Measurements from ENCODE around the gene SORCS3. TPM values are rescaled to one million over a fixed set of nuclear protein-coding genes. Genes with fewer than 3 reads are reported as not detected.

SORCS3 gene
- total and polyA plus RNA-seq, 9 of the 15 experiments (the other 6 are each of a cell fraction or from before 2014, with no cell fraction given): not detected

DNA sequence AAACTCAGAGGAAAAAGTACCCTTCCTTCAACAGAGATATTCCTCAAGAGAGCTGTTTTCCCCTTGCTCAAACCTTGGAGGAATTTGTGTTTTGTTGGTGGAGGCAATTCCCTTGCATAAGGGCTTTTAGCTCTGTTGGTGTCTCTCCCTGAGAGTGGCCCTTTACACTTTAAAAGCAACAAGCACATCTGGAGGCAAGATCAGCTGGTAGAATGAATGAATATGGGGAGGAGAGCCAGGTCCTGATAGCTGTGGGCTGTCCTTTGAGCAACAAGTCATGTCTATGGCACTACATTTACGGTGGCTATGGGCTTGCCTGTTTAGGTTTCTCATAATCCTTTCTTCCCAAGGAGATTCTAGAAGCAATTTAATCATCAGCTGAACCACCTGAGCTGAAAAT lies 384.0 kb downstream of the SORCS3 start:
- 0% methylated on average over 1 of the region's 1 CpG for WGBS (ENCODE audit: insufficient coverage, low coverage, missing lambda C conversion rate)
- Histone ChIP-seq H2AFZ (ENCODE audit: low read depth, low read length) (no peak overlapping the region), H3K9ac (ENCODE audit: insufficient read depth in 1 of 2, low read depth in 2 of 2, low read length in 2 of 2) (no peak overlapping the region), H3K4me2 (ENCODE audit: insufficient read depth, low read length) (no peak overlapping the region), H4K20me1 (replicated peaks; ENCODE audit: control insufficient read depth, insufficient read depth, low read length) (no peaks in the 10 kb centered on the region), H3K4me1 (replicated peaks in 1 of 2; ENCODE audit: control insufficient read depth in 2 of 2, insufficient read depth in 2 of 2, low read length in 2 of 2) (no peaks in the 10 kb centered on the region), H3K79me2 (ENCODE audit: control insufficient read depth, insufficient read depth, low read length) (no peaks in the 10 kb centered on the region), H3K27ac (ENCODE audit: extremely low read depth, low read depth, low read length) (no peak overlapping the region), H3K9me3 (replicated peaks; ENCODE audit: control insufficient read depth, insufficient read depth, low read depth, low read length) (no peaks in the 10 kb centered on the region), H3K27me3 (ENCODE audit: control insufficient read depth in 2 of 2, insufficient read depth in 2 of 2, low read length in 2 of 2) (no peaks in the 10 kb centered on the region), H3K9me1 (ENCODE audit: control insufficient read depth, insufficient read depth, low read length) (no peaks in the 10 kb centered on the region), H3K4me3 (no peak overlapping the region), H3K36me3 (ENCODE audit: control insufficient read depth, insufficient read depth, low read length) (no peaks in the 10 kb centered on the region)
- FAIRE-seq: no peak
- no peak for DNase-seq (ENCODE audit: extremely low read depth in 1 of 4, low spot score in 3 of 4)
- intact Hi-C loops (cut with micrococcal nuclease): no loop called here
- no peak for ATAC-seq
- TF ChIP-seq HDAC8 (tag; IDR thresholded peaks at IDR 0.05): no peak
- TF ChIP-seq, protein P1, sequence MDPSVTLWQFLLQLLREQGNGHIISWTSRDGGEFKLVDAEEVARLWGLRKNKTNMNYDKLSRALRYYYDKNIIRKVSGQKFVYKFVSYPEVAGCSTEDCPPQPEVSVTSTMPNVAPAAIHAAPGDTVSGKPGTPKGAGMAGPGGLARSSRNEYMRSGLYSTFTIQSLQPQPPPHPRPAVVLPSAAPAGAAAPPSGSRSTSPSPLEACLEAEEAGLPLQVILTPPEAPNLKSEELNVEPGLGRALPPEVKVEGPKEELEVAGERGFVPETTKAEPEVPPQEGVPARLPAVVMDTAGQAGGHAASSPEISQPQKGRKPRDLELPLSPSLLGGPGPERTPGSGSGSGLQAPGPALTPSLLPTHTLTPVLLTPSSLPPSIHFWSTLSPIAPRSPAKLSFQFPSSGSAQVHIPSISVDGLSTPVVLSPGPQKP (CRISPR knock-in tag; IDR thresholded peaks at IDR 0.05): no peak
- no peak for TF ChIP-seq ZFX (CRISPR knock-in tag; IDR thresholded peaks at IDR 0.05)
- TF ChIP-seq EGR1 (conservative IDR thresholded peaks at IDR 0.05): no peak
- no peak for TF ChIP-seq TRIM25 (IDR thresholded peaks at IDR 0.05; ENCODE audit: borderline replicate concordance)
- no peak for TF ChIP-seq DNMT1 (IDR thresholded peaks at IDR 0.05)
- no peak for TF ChIP-seq HOXB6 (CRISPR knock-in tag; IDR thresholded peaks at IDR 0.05; ENCODE audit: borderline replicate concordance)
- TF ChIP-seq, protein P2, sequence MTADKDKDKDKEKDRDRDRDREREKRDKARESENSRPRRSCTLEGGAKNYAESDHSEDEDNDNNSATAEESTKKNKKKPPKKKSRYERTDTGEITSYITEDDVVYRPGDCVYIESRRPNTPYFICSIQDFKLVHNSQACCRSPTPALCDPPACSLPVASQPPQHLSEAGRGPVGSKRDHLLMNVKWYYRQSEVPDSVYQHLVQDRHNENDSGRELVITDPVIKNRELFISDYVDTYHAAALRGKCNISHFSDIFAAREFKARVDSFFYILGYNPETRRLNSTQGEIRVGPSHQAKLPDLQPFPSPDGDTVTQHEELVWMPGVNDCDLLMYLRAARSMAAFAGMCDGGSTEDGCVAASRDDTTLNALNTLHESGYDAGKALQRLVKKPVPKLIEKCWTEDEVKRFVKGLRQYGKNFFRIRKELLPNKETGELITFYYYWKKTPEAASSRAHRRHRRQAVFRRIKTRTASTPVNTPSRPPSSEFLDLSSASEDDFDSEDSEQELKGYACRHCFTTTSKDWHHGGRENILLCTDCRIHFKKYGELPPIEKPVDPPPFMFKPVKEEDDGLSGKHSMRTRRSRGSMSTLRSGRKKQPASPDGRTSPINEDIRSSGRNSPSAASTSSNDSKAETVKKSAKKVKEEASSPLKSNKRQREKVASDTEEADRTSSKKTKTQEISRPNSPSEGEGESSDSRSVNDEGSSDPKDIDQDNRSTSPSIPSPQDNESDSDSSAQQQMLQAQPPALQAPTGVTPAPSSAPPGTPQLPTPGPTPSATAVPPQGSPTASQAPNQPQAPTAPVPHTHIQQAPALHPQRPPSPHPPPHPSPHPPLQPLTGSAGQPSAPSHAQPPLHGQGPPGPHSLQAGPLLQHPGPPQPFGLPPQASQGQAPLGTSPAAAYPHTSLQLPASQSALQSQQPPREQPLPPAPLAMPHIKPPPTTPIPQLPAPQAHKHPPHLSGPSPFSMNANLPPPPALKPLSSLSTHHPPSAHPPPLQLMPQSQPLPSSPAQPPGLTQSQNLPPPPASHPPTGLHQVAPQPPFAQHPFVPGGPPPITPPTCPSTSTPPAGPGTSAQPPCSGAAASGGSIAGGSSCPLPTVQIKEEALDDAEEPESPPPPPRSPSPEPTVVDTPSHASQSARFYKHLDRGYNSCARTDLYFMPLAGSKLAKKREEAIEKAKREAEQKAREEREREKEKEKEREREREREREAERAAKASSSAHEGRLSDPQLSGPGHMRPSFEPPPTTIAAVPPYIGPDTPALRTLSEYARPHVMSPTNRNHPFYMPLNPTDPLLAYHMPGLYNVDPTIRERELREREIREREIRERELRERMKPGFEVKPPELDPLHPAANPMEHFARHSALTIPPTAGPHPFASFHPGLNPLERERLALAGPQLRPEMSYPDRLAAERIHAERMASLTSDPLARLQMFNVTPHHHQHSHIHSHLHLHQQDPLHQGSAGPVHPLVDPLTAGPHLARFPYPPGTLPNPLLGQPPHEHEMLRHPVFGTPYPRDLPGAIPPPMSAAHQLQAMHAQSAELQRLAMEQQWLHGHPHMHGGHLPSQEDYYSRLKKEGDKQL (CRISPR knock-in tag; IDR thresholded peaks at IDR 0.05; ENCODE audit: borderline replicate concordance): no peak
- TF ChIP-seq ESRRA (IDR thresholded peaks at IDR 0.05; ENCODE audit: borderline replicate concordance, low read depth): no peak
- TF ChIP-seq RBM15 (IDR thresholded peaks at IDR 0.05; ENCODE audit: insufficient read depth, low read length): no peak
- TF ChIP-seq KLF16 (IDR thresholded peaks at IDR 0.05): no peak
- no peak for TF ChIP-seq LEF1 (IDR thresholded peaks at IDR 0.05)
- no TSS peak for BruUV-seq (replicated peaks)
- ChIA-PET POLR2A (no interaction called here), CTCF (ENCODE audit: low intra/inter-chr PET ratio) (no interaction called here)
- in situ Hi-C loops (cut with MboI): no loop called here

All from K562 (cell line).